GM03348 (cell line): ENCODE measurements around the gene E2F4.

Experiments used
- DNase-seq: peaks from one replicate; pipeline ENCODE4 v3.0.0; 2012; ENCODE audit warnings: low spot score

E2F4 gene

GRCh38 chr16:67235816-67236562 is 44.0 kb downstream of the E2F4 start:
- DNase-seq, result no peak

GRCh38 chr16:67236563-67237395 is 44.8 kb downstream of the E2F4 start:
- peak; percentile 74 for DNase-seq

GRCh38 chr16:67237396-67238277 is 45.7 kb downstream of the E2F4 start:
- DNase-seq, result no peak

- DNase-seq, result no peak
These were observed 46.3 kb downstream of the E2F4 start for GRCh38 chr16:67238278-67238575.

- no peak for DNase-seq
These were observed 47.0 kb downstream of the E2F4 start for GRCh38 chr16:67238806-67239470.

GRCh38 chr16:67240506-67240905 is 48.6 kb downstream of the E2F4 start:
- no peak for DNase-seq

GRCh38 chr16:67241008-67241900 is 49.3 kb downstream of the E2F4 start:
- peak; percentile 86 for DNase-seq

- DNase-seq, result no peak
These were observed 50.3 kb downstream of the E2F4 start for GRCh38 chr16:67242138-67242730.

GRCh38 chr16:67243481-67243880 is 51.5 kb downstream of the E2F4 start:
- DNase-seq, result no peak

- peak; percentile 88 for DNase-seq
These were observed 52.6 kb downstream of the E2F4 start for GRCh38 chr16:67244387-67245185.

- no peak for DNase-seq
These were observed 53.2 kb downstream of the E2F4 start for GRCh38 chr16:67245186-67245585.

- no peak for DNase-seq
These were observed 53.7 kb downstream of the E2F4 start for GRCh38 chr16:67245674-67246080.

GRCh38 chr16:67246081-67246755 is 54.3 kb downstream of the E2F4 start:
- peak; percentile 81 for DNase-seq

GRCh38 chr16:67246756-67247191 is 54.8 kb downstream of the E2F4 start:
- DNase-seq, result no peak

- peak; percentile 97 for DNase-seq
These were observed 55.5 kb downstream of the E2F4 start, which contains the start of gene FHOD1 for GRCh38 chr16:67247192-67248072. Gene FHOD1 (minus strand): TSS chr16:67247481. CDS start chr16:67247410, 71 bp downstream.

GRCh38 chr16:67248073-67248400 is 56.1 kb downstream of the E2F4 start:
- DNase-seq, result no peak
